HCT116 (cell line): ENCODE measurements around the gene ZCCHC24. TPM values are rescaled to one million over a fixed set of nuclear protein-coding genes. Genes with fewer than 3 reads are reported as not detected.

ENCODE experiments used
- ATAC-seq: fragments of 200-7000 bp; cut with Tn5 transposase; 2 replicates; pipeline ENCODE4 v1.9.1; 2020; ENCODE audit warnings: mild to moderate bottlenecking, moderate library complexity
- BruUV-seq: library from RNA; stranded (reverse); fragments of 400-500 nt; replicated peaks from 2 replicates; lab custom pipeline; 2021; lab: Mats Ljungman, UMichigan
- CTCF ChIA-PET: fragments of 300-600 bp; sonication (Branson Sonifier 250); formaldehyde crosslinking; loops from one replicate; lab custom pipeline; 2021; ENCODE audit warnings: antibody characterized with exemption; lab: Charles Lee
- POLR2A ChIA-PET: fragments of 300-600, 350-600 bp; sonication (Branson Sonifier 250); formaldehyde crosslinking; loops from one replicate; lab custom pipeline; 2021; ENCODE audit warnings: antibody characterized with exemption; lab: Charles Lee
- RAD21 ChIA-PET, 2 experiments: fragments of 300-600 bp; sonication (Branson Sonifier 250); formaldehyde crosslinking; loops; one replicate each; lab custom pipeline; 2023; ENCODE audit warnings: low total read pairs in 2 of 2; ENCODE audit not compliant: uncharacterized antibody in 2 of 2, unreplicated experiment in 2 of 2, low non-redundant PET in 1 of 2; lab: Charles Lee
- DNase-seq: peaks from one replicate; pipeline ENCODE4 v3.0.0-alpha.2; 2010; ENCODE audit warnings: low read depth, low spot score
- H2AFZ ChIP-seq: fragments of 200-600 bp; shearing (Covaris generic), sonication (generic); 2 replicates; pipeline ENCODE4 v1.6.1; 2017; ENCODE audit warnings: low read depth, mixed run types, mixed read lengths, antibody characterized with exemption, low read length; ENCODE audit not compliant: poor library complexity, severe bottlenecking
- H3K27ac ChIP-seq: 2 replicates; pipeline ENCODE4 v1.5.1; 2012; ENCODE audit warnings: low read depth, low read length
- H3K27me3 ChIP-seq: fragments of 200-600 bp; sonication (generic); 2 replicates; pipeline ENCODE4 v1.6.1; 2016; ENCODE audit warnings: mixed run types, low read length, mixed read lengths; ENCODE audit not compliant: insufficient read depth
- H3K36me3 ChIP-seq, 2 experiments: fragments of 200-500 bp in 1 of 2; fragments of 200-600 bp in 1 of 2; sonication (Bioruptor generic) in 1 of 2; sonication (generic) in 1 of 2; 2 replicates each; pipeline versions ENCODE4 v1.5.1 to v1.6.1; 2014 to 2016; ENCODE audit warnings: low read length in 2 of 2, inconsistent platforms in 1 of 2, mixed read lengths in 1 of 2, mixed run types in 1 of 2; ENCODE audit not compliant: insufficient read depth in 2 of 2, control insufficient read depth in 1 of 2
- H3K4me1 ChIP-seq, 2 experiments: fragments of 200-600 bp in 1 of 2; sonication (generic) in 1 of 2; 2 replicates each; pipeline versions ENCODE4 v1.5.1 to v1.6.1; 2012 to 2017; ENCODE audit warnings: low read length in 2 of 2, inconsistent platforms in 1 of 2, mild to moderate bottlenecking in 1 of 2, mixed read lengths in 1 of 2, mixed run types in 1 of 2, moderate library complexity in 1 of 2; ENCODE audit not compliant: insufficient read depth in 2 of 2, control insufficient read depth in 1 of 2
- H3K4me2 ChIP-seq: fragments of 200-600 bp; sonication (generic); 2 replicates; pipeline ENCODE4 v1.6.1; 2017; ENCODE audit warnings: mixed run types, low read length, mixed read lengths
- H3K4me3 ChIP-seq, 2 experiments: fragments of 200-600 bp in 1 of 2; sonication (generic) in 1 of 2; replicated peaks in 1 of 2; 2 replicates each; pipeline ENCODE4 v1.5.1; 2011 to 2016; ENCODE audit warnings: low read length in 2 of 2, control low read depth in 1 of 2, low read depth in 1 of 2, mild to moderate bottlenecking in 1 of 2, mixed read lengths in 1 of 2, mixed run types in 1 of 2
- H3K79me2 ChIP-seq: fragments of 200-600 bp; sonication (generic); 2 replicates; pipeline ENCODE4 v1.6.1; 2017; ENCODE audit warnings: mild to moderate bottlenecking, mixed run types, low read length, moderate library complexity, mixed read lengths; ENCODE audit not compliant: insufficient read depth
- H3K9ac ChIP-seq: fragments of 200-600 bp; sonication (generic); 2 replicates; pipeline ENCODE4 v1.6.1; 2016; ENCODE audit warnings: low read length, mixed read lengths
- H3K9me2 ChIP-seq: fragments of 200-600 bp; sonication (generic), shearing (Covaris generic); 2 replicates; pipeline ENCODE4 v1.6.1; 2017; ENCODE audit warnings: mixed run types, mild to moderate bottlenecking, moderate library complexity; ENCODE audit not compliant: insufficient read depth
- H3K9me3 ChIP-seq, 2 experiments: fragments of 200-500 bp in 1 of 2; fragments of 200-600 bp in 1 of 2; sonication (Bioruptor generic) in 1 of 2; sonication (generic) in 1 of 2; 2 replicates each; pipeline ENCODE4 v1.6.1; 2014 to 2017; ENCODE audit warnings: low read length in 2 of 2, mixed read lengths in 2 of 2, inconsistent platforms in 1 of 2, low read depth in 1 of 2, mild to moderate bottlenecking in 1 of 2, mixed run types in 1 of 2, moderate library complexity in 1 of 2; ENCODE audit not compliant: control insufficient read depth in 1 of 2, insufficient read depth in 1 of 2
- H4K20me1 ChIP-seq: fragments of 200-600 bp; sonication (generic), shearing (Covaris generic); 2 replicates; pipeline ENCODE4 v1.6.1; 2017; ENCODE audit warnings: mixed run types, mild to moderate bottlenecking, moderate library complexity; ENCODE audit not compliant: insufficient read depth
- ATF3 ChIP-seq: IDR thresholded peaks from 2 replicates; pipeline ENCODE4 v1.6.1; 2012
- CBX3 ChIP-seq: IDR thresholded peaks from 2 replicates; pipeline ENCODE4 v1.6.1; 2012; ENCODE audit warnings: low read depth
- CTCF ChIP-seq, 3 experiments: fragments of 200-600 bp in 1 of 3; sonication (generic) in 1 of 3; IDR thresholded peaks in 2 of 3; conservative IDR thresholded peaks in 1 of 3; 2 replicates each; pipeline ENCODE4 v1.5.1; 2012 to 2017; ENCODE audit warnings: low read depth in 2 of 3, low read length in 2 of 3, antibody characterized with exemption in 1 of 3, borderline replicate concordance in 1 of 3, control low read depth in 1 of 3, mild to moderate bottlenecking in 1 of 3, mixed read lengths in 1 of 3, mixed run types in 1 of 3, moderate library complexity in 1 of 3; ENCODE audit not compliant: insufficient read depth in 1 of 3
- EGR1 ChIP-seq: IDR thresholded peaks from 2 replicates; pipeline ENCODE4 v1.6.1; 2012; ENCODE audit warnings: low read depth
- ELF1 ChIP-seq: IDR thresholded peaks from 2 replicates; pipeline ENCODE4 v1.6.1; 2012; ENCODE audit warnings: low read depth, borderline replicate concordance
- EZH2 ChIP-seq: fragments of 200-600 bp; sonication (generic); IDR thresholded peaks from 2 replicates; pipeline ENCODE4 v1.6.1; 2017; ENCODE audit warnings: antibody characterized with exemption, mixed run types
- EZH2phosphoT487 ChIP-seq: fragments of 200-600 bp; IDR thresholded peaks from 2 replicates; pipeline ENCODE4 v1.6.1; 2018; ENCODE audit warnings: antibody characterized with exemption, borderline replicate concordance
- FOSL1 ChIP-seq: IDR thresholded peaks from 2 replicates; pipeline ENCODE4 v1.6.1; 2012; ENCODE audit warnings: low read depth
- MAX ChIP-seq: IDR thresholded peaks from 2 replicates; pipeline ENCODE4 v1.6.1; 2012
- POLR2A ChIP-seq: IDR thresholded peaks from 2 replicates; pipeline ENCODE4 v1.7.0; 2011; ENCODE audit warnings: borderline replicate concordance; ENCODE audit not compliant: insufficient read depth, insufficient read length; ENCODE audit errors: extremely low read depth
- POLR2AphosphoS5 ChIP-seq: IDR thresholded peaks from 2 replicates; pipeline ENCODE4 v1.6.1; 2011; ENCODE audit warnings: mild to moderate bottlenecking, low read depth, low read length, moderate library complexity
- RAD21 ChIP-seq: IDR thresholded peaks from 2 replicates; pipeline ENCODE4 v1.6.1; 2012; ENCODE audit warnings: low read depth, mild to moderate bottlenecking
- SRF ChIP-seq: IDR thresholded peaks from 2 replicates; pipeline ENCODE4 v1.6.1; 2012; ENCODE audit warnings: low read depth
- TCF7L2 ChIP-seq: IDR thresholded peaks from 2 replicates; pipeline ENCODE4 v1.7.0; 2011; ENCODE audit warnings: borderline replicate concordance, inconsistent platforms; ENCODE audit not compliant: insufficient read depth, insufficient read length; ENCODE audit errors: extremely low read depth
- YY1 ChIP-seq: IDR thresholded peaks from 2 replicates; pipeline ENCODE4 v1.6.1; 2011; ENCODE audit warnings: low read length, low read depth, moderate library complexity, mild to moderate bottlenecking; ENCODE audit not compliant: insufficient replicate concordance; ENCODE audit errors: extremely low read depth
- ZNF274 ChIP-seq: fragments of 200-500 bp; sonication (Bioruptor generic); IDR thresholded peaks from 2 replicates; pipeline ENCODE4 v1.6.1; 2014; ENCODE audit warnings: mild to moderate bottlenecking, low read depth, low read length, inconsistent platforms
- intact Hi-C: fragments of 100-400 bp; cut with micrococcal nuclease; formaldehyde crosslinking; loops from 2 replicates; pipeline ENCODE4 v1.10.0; 2022
- total RNA-seq: library from RNA; stranded (reverse); gene quantifications from one replicate; pipeline ENCODE4 v1.2.1, GENCODE V29; 2021; ENCODE audit not compliant: unreplicated experiment

ZCCHC24 gene
- total RNA-seq, 1 experiment from 2014 or later: 7.0 TPM

DNA sequence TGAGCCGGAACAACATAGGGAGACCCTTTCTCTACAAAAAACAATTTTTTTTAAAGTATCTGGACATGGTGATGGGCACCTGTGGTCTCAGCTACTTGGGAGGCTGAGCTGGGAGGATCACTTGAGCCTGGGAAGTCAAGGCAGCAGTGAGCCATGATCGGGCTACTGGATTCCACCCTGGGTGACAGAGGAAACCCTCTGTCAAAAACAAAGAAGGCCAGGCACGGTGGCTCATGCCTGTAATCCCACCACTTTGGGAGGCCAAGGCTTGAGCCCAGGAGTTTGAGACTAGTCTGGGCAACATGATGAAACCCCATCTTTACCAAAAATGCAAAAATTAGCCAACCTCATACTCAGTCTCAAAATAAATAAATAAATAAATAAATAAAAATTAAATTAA, 19.9 kb upstream of the ZCCHC24 start:
- H3K27me3 ChIP-seq: peaks cover 6% of the 10 kb centered on the region; the same call in 1 of the 2 replicates
- H3K9me2 ChIP-seq: no peaks in the 10 kb centered on the region
- no peaks in the 10 kb centered on the region for H3K36me3 ChIP-seq
- ATAC-seq: no peak
- intact Hi-C loops: no loop called here
- TF ChIP-seq CBX3: no peak
- TF ChIP-seq CTCF (IDR thresholded peaks at IDR 0.05 in 2 of 3, conservative IDR thresholded peaks at IDR 0.05 in 1 of 3; ENCODE audit: borderline replicate concordance in 1 of 3, insufficient read depth in 1 of 3, low read depth in 2 of 3, low read length in 2 of 3): no peak
- no peak for TF ChIP-seq EGR1
- TF ChIP-seq YY1: no peak
- no peak for TF ChIP-seq FOSL1
- no peak for TF ChIP-seq ATF3
- TF ChIP-seq SRF: no peak
- no peak for TF ChIP-seq ELF1
- no peak for TF ChIP-seq MAX
- no peak for TF ChIP-seq ZNF274
- no peak for TF ChIP-seq EZH2
- no peak for TF ChIP-seq POLR2AphosphoS5
- no peak for TF ChIP-seq RAD21
- no peak for TF ChIP-seq TCF7L2
- no peak for TF ChIP-seq EZH2phosphoT487
- no peak for TF ChIP-seq POLR2A
- ChIA-PET RAD21 (no interaction called here), CTCF (no interaction called here), POLR2A (no interaction called here)
- H3K9me3 ChIP-seq: no peaks in the 10 kb centered on the region
- H3K4me1 ChIP-seq: no peaks in the 10 kb centered on the region
- no peak overlapping the region for H3K4me3 ChIP-seq
- no peak overlapping the region for H2AFZ ChIP-seq
- no peak overlapping the region for H3K27ac ChIP-seq
- no TSS peak for BruUV-seq
- no peak overlapping the region for H3K4me2 ChIP-seq
- no peaks in the 10 kb centered on the region for H4K20me1 ChIP-seq
- no peak overlapping the region for H3K9ac ChIP-seq
- no peaks in the 10 kb centered on the region for H3K79me2 ChIP-seq
- DNase-seq: no peak
